ENCODE results near the gene ARG2. TPM values are rescaled to one million over a fixed set of nuclear protein-coding genes. Genes with fewer than 3 reads are reported as not detected.

ARG2 gene
- total and polyA plus RNA-seq, 7 donors = 1.3 to 133 (median 13.4) TPM

DNA sequence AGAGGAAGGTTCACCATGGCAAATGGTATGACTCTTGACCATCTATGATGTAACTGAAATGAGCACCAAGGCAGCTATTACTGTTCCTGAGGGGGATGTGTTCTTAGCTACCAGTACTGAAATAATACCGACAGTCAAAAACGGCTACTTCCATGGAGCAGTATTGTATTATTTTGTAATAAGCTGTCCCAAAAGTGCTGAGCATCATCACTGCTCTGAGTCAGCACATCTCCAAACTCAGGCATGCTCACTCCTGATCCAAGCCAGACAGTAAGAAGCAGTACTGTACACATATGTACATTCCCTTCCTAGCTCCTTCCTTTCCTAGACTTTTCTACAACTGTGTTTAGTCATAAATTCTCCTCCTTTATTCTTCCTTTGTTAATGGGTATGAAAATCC lies 46.1 kb downstream of the ARG2 start:
- Histone ChIP-seq H3K4me3 (no peak overlapping the region), H3K27ac (no peak overlapping the region), H3K36me3 (ENCODE audit: insufficient read depth in 1 of 2, low read depth in 1 of 2) (peaks cover 0 to 3% of the 10 kb centered on the region in 2 donors), H3K4me1 (peaks cover 12% of the 10 kb centered on the region), H3K9me3 (no peaks in the 10 kb centered on the region), H3K27me3 (ENCODE audit: insufficient read depth in 3 of 3, low read length in 2 of 3) (no peaks in the 10 kb centered on the region)
- intact Hi-C loops (cut with DNase I) = loop anchor here (2.0 to 5.0 kb wide), 3 partner anchors 47 to 84 kb away; partner anchors contain the start of gene ARG2 (in 2 of the 2)
- DNase-seq (no peak), ATAC-seq (peak in 2 of 4 donors; percentile 37 to 40)
- TF ChIP-seq, protein P1, sequence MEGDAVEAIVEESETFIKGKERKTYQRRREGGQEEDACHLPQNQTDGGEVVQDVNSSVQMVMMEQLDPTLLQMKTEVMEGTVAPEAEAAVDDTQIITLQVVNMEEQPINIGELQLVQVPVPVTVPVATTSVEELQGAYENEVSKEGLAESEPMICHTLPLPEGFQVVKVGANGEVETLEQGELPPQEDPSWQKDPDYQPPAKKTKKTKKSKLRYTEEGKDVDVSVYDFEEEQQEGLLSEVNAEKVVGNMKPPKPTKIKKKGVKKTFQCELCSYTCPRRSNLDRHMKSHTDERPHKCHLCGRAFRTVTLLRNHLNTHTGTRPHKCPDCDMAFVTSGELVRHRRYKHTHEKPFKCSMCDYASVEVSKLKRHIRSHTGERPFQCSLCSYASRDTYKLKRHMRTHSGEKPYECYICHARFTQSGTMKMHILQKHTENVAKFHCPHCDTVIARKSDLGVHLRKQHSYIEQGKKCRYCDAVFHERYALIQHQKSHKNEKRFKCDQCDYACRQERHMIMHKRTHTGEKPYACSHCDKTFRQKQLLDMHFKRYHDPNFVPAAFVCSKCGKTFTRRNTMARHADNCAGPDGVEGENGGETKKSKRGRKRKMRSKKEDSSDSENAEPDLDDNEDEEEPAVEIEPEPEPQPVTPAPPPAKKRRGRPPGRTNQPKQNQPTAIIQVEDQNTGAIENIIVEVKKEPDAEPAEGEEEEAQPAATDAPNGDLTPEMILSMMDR (IDR thresholded peaks at IDR 0.05) = no peak
- 63 to 90% (median 77%) methylated on average over 2 of the region's 2 CpGs for WGBS, 3 donors

DNA sequence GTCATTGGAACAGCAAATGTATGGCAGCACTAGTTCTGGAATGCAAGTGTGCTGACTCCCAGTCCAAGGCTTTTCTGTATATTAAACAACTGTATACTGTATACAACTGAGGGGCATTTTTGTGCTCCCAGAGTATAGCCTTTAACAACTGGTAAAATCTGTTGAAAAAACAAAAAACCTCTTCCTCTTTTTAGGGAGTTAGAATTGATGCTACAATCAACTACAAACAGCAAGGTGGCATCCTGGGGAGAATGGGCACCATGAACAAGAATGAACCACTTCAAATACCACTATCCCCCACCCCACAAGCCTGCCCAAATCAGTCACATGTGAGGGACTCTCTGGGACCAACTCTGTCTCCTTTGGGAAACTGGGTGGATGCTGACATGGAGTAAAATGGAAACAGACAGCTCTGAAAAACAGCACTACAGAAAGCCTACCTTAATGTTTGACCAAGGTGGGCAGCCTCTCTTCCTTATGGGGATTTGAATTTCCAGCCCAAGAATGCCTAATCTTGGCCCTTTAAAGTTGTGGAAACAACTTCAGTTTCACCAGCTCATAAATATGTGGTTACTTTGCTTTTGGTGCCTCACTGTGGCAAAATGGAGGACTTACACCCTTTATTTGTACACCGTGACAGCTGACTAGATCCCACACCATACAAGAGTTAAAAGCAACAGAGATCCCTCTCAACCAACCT lies 47.2 kb downstream of the ARG2 start:
- intact Hi-C loops (cut with DNase I) = loop anchor here (2.0 to 5.0 kb wide), 3 partner anchors 48 to 85 kb away; partner anchors contain the start of gene ARG2 (in 2 of the 2)
- H3K36me3 ChIP-seq (ENCODE audit: insufficient read depth in 1 of 2, low read depth in 1 of 2) = peaks cover 0 to 3% of the 10 kb centered on the region in 2 donors
- DNase-seq (no peak), ATAC-seq (peak; percentile 70 to 87 (median 80))
- TF ChIP-seq, protein P1 (IDR thresholded peaks at IDR 0.05) = peak; percentile 66
- H3K27ac ChIP-seq = no peak overlapping the region
- no peaks in the 10 kb centered on the region for H3K9me3 ChIP-seq
- no peaks in the 10 kb centered on the region for H3K27me3 ChIP-seq (ENCODE audit: insufficient read depth in 3 of 3, low read length in 2 of 3)
- 10 to 21% (median 16%) methylated on average over 1 of the region's 1 CpG for WGBS, 3 donors
- peaks cover 21% of the 10 kb centered on the region for H3K4me1 ChIP-seq
- no peak overlapping the region for H3K4me3 ChIP-seq

DNA sequence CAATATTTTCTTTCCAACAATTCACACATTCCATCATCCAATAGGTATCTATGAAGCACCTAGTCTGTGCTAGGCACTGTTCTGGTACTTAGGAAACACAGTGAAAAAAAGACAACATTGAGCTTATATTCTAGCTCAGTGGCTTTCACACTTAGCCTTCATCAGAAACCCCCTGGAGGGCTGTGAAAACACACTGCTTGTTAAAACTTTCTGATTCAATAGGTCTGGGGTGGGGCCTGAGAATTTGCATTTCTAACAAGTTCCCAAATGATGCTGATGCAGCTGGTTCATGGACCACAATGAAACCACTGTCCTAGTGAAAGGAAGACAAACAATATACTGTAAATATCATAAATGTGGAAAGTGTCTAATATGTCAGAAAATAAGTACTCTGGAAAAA lies 48.8 kb downstream of the ARG2 start:
- no peaks in the 10 kb centered on the region for H3K9me3 ChIP-seq
- H3K4me3 ChIP-seq = no peak overlapping the region
- H3K4me1 ChIP-seq = peaks cover 37% of the 10 kb centered on the region
- no peak overlapping the region for H3K27ac ChIP-seq
- no peaks in the 10 kb centered on the region for H3K36me3 ChIP-seq (ENCODE audit: insufficient read depth in 1 of 2, low read depth in 1 of 2)
- no peak for ATAC-seq
- no peak for DNase-seq
- TF ChIP-seq, protein P1 (IDR thresholded peaks at IDR 0.05) = no peak
- H3K27me3 ChIP-seq (ENCODE audit: insufficient read depth in 3 of 3, low read length in 2 of 3) = no peaks in the 10 kb centered on the region
- intact Hi-C loops (cut with DNase I) = loop anchor here (5.0 kb wide), 2 partner anchors 51 to 86 kb away; partner anchors contain the start of gene ARG2 (in 1 of the 2)

DNA sequence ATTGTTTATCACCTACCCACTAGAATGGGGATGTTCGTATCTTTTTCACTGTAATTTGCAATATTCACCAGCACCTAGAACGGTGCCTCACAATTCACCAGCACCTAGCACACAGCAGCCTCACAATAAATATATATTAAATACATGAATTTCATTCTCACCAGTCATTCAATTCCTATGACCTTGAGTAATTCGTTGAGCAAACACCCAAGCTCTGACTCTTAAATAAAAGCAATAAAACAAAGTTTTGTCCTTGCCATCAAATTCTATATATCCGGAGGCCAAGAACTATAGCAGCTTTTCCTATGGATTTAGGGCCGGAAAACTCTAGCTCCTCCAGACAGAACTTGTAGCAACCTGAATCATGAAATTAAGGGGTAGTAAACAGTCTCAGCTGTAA lies 53.7 kb downstream of the ARG2 start:
- peaks cover 0 to 10% of the 10 kb centered on the region in 2 donors for H3K36me3 ChIP-seq (ENCODE audit: insufficient read depth in 1 of 2, low read depth in 1 of 2)
- no peak for ATAC-seq
- TF ChIP-seq, protein P1 (IDR thresholded peaks at IDR 0.05) = no peak
- peak overlapping the region; percentile 97 for H3K4me3 ChIP-seq
- no peaks in the 10 kb centered on the region for H3K9me3 ChIP-seq
- H3K27me3 ChIP-seq (ENCODE audit: insufficient read depth in 3 of 3, low read length in 2 of 3) = no peaks in the 10 kb centered on the region
- peaks cover 31% of the 10 kb centered on the region for H3K4me1 ChIP-seq
- peak overlapping the region; percentile 99 for H3K27ac ChIP-seq
- DNase-seq = no peak
- WGBS, 3 donors = 34 to 41% (median 36%) methylated on average over 5 of the region's 5 CpGs
- intact Hi-C loops (cut with DNase I) = no loop called here
